ENCODE data around the gene CYP19A1. TPM values are rescaled to one million over a fixed set of nuclear protein-coding genes. Genes with fewer than 3 reads are reported as not detected.

CYP19A1 gene
- polyA plus RNA-seq, 1 experiment: not detected

- peak; percentile 79 for TF ChIP-seq CTCF (IDR thresholded peaks at IDR 0.05; ENCODE audit: low read depth, low read length)
- H3K4me3 ChIP-seq (ENCODE audit: low read depth, low read length): no peak overlapping the region
- ChIA-PET CTCF (interaction anchor here (0.6 to 8.0 kb wide), 23 partner anchors 11 to 461 kb away, joined by 3 to 137 read pairs (median 7); no protein-coding TSS in a partner anchor), POLR2A (interaction anchor here (0.8 to 1.2 kb wide), 2 partner anchors 14 to 219 kb away, joined by 3 to 5 read pairs; no protein-coding TSS in a partner anchor)
- peaks cover 22% of the 10 kb centered on the region for H3K27me3 ChIP-seq (ENCODE audit: control insufficient read depth, insufficient read depth, low read length)
- H3K27ac ChIP-seq (ENCODE audit: low read depth, low read length): no peak overlapping the region
- no peaks in the 10 kb centered on the region for H3K9me3 ChIP-seq (ENCODE audit: control insufficient read depth, insufficient read depth, low read length)
- DNase-seq (ENCODE audit: low read depth, low spot score): peak; percentile 11
These were observed 44.4 kb upstream of the CYP19A1 start for GRCh38 chr15:51382787-51383186.

GRCh38 chr15:51380999-51381806, 42.8 kb upstream of the CYP19A1 start:
- H3K27ac ChIP-seq (ENCODE audit: low read depth, low read length): no peak overlapping the region
- no peak overlapping the region for H3K4me3 ChIP-seq (ENCODE audit: low read depth, low read length)
- ChIA-PET CTCF (interaction anchor here (0.5 to 8.0 kb wide), 34 partner anchors 9 to 248 kb away, joined by 3 to 137 read pairs (median 6); no protein-coding TSS in a partner anchor), POLR2A (interaction anchor here (1.8 kb wide), 1 partner anchor 12 kb away, joined by 6 read pairs; no protein-coding TSS in a partner anchor)
- peak; percentile 96 for TF ChIP-seq CTCF (IDR thresholded peaks at IDR 0.05; ENCODE audit: low read depth, low read length)
- DNase-seq (ENCODE audit: low read depth, low spot score): peak; percentile 11
- peaks cover 18% of the 10 kb centered on the region for H3K27me3 ChIP-seq (ENCODE audit: control insufficient read depth, insufficient read depth, low read length)
- no peaks in the 10 kb centered on the region for H3K9me3 ChIP-seq (ENCODE audit: control insufficient read depth, insufficient read depth, low read length)

GRCh38 chr15:51379390-51379789, 41.0 kb upstream of the CYP19A1 start:
- no peak for DNase-seq (ENCODE audit: low read depth, low spot score)
- H3K27ac ChIP-seq (ENCODE audit: low read depth, low read length): no peak overlapping the region
- TF ChIP-seq CTCF (IDR thresholded peaks at IDR 0.05; ENCODE audit: low read depth, low read length): no peak
- no peaks in the 10 kb centered on the region for H3K9me3 ChIP-seq (ENCODE audit: control insufficient read depth, insufficient read depth, low read length)
- ChIA-PET CTCF (interaction anchor here (0.7 to 8.0 kb wide), 7 partner anchors 10 to 246 kb away, joined by 4 to 137 read pairs (median 8); no protein-coding TSS in a partner anchor), POLR2A (interaction anchor here (1.0 kb wide), 1 partner anchor 216 kb away, joined by 3 read pairs; no protein-coding TSS in a partner anchor)
- peaks cover 9% of the 10 kb centered on the region for H3K27me3 ChIP-seq (ENCODE audit: control insufficient read depth, insufficient read depth, low read length)
- H3K4me3 ChIP-seq (ENCODE audit: low read depth, low read length): no peak overlapping the region

GRCh38 chr15:51378406-51378805, 40.0 kb upstream of the CYP19A1 start:
- no peak overlapping the region for H3K27ac ChIP-seq (ENCODE audit: low read depth, low read length)
- DNase-seq (ENCODE audit: low read depth, low spot score): no peak
- CTCF ChIA-PET: interaction anchor here (1.1 to 8.0 kb wide), 4 partner anchors 14 to 216 kb away, joined by 4 to 137 read pairs (median 70); no protein-coding TSS in a partner anchor
- POLR2A ChIA-PET: interaction anchor here (1.0 kb wide), 1 partner anchor 215 kb away, joined by 3 read pairs; no protein-coding TSS in a partner anchor
- H3K4me3 ChIP-seq (ENCODE audit: low read depth, low read length): no peak overlapping the region
- TF ChIP-seq CTCF (IDR thresholded peaks at IDR 0.05; ENCODE audit: low read depth, low read length): no peak
- H3K9me3 ChIP-seq (ENCODE audit: control insufficient read depth, insufficient read depth, low read length): no peaks in the 10 kb centered on the region; the same call in 1 of the 2 replicates
- peaks cover 9% of the 10 kb centered on the region for H3K27me3 ChIP-seq (ENCODE audit: control insufficient read depth, insufficient read depth, low read length)
